ENCODE data around the gene PCF11.

Gene PCF11

GRCh38 chr11:83161610-83162199, 4.8 kb downstream of the PCF11 start:
- Histone ChIP-seq H3K27ac (ENCODE audit: low read depth in 2 of 2, low read length in 2 of 2) (no peak overlapping the region), H3K4me3 (ENCODE audit: low read length in 2 of 2) (peak overlapping the region in 1 of 2 donors; percentile 40), H3K27me3 (ENCODE audit: control insufficient read depth in 2 of 2, insufficient read depth in 2 of 2, low read length in 2 of 2) (no peaks in the 10 kb centered on the region), H3K9ac (ENCODE audit: low read depth in 1 of 2, low read length in 2 of 2) (peak overlapping the region in 1 of 2 donors; percentile 34), H3K4me1 (ENCODE audit: control insufficient read depth in 2 of 2, insufficient read depth in 2 of 2, low read length in 2 of 2) (peaks cover 20 to 22% of the 10 kb centered on the region in 2 donors), H3K36me3 (ENCODE audit: control insufficient read depth in 2 of 2, insufficient read depth in 2 of 2, low read length in 2 of 2) (peaks cover 28 to 34% of the 10 kb centered on the region in 2 donors), H3K9me3 (ENCODE audit: control insufficient read depth in 2 of 2, low read length in 2 of 2) (no peaks in the 10 kb centered on the region)

- no peak overlapping the region for H3K27ac ChIP-seq (ENCODE audit: low read depth in 2 of 2, low read length in 2 of 2)
- H3K36me3 ChIP-seq (ENCODE audit: control insufficient read depth in 2 of 2, insufficient read depth in 2 of 2, low read length in 2 of 2) = peaks cover 35 to 40% of the 10 kb centered on the region in 2 donors
- peak overlapping the region in 1 of 2 donors; percentile 15 for H3K4me3 ChIP-seq (ENCODE audit: low read length in 2 of 2)
- H3K9ac ChIP-seq (ENCODE audit: low read depth in 1 of 2, low read length in 2 of 2) = no peak overlapping the region
- H3K4me1 ChIP-seq (ENCODE audit: control insufficient read depth in 2 of 2, insufficient read depth in 2 of 2, low read length in 2 of 2) = peaks cover 20 to 22% of the 10 kb centered on the region in 2 donors
- H3K9me3 ChIP-seq (ENCODE audit: control insufficient read depth in 2 of 2, low read length in 2 of 2) = no peaks in the 10 kb centered on the region
- H3K27me3 ChIP-seq (ENCODE audit: control insufficient read depth in 2 of 2, insufficient read depth in 2 of 2, low read length in 2 of 2) = no peaks in the 10 kb centered on the region
Measured at GRCh38 chr11:83162377-83162776, 5.4 kb downstream of the PCF11 start.

GRCh38 chr11:83166193-83166866, 9.4 kb downstream of the PCF11 start:
- H3K9me3 ChIP-seq (ENCODE audit: control insufficient read depth in 2 of 2, low read length in 2 of 2) = no peaks in the 10 kb centered on the region
- no peak overlapping the region for H3K4me3 ChIP-seq (ENCODE audit: low read length in 2 of 2)
- peaks cover 64 to 65% of the 10 kb centered on the region in 2 donors for H3K36me3 ChIP-seq (ENCODE audit: control insufficient read depth in 2 of 2, insufficient read depth in 2 of 2, low read length in 2 of 2)
- no peaks in the 10 kb centered on the region for H3K27me3 ChIP-seq (ENCODE audit: control insufficient read depth in 2 of 2, insufficient read depth in 2 of 2, low read length in 2 of 2)
- H3K27ac ChIP-seq (ENCODE audit: low read depth in 2 of 2, low read length in 2 of 2) = no peak overlapping the region
- H3K4me1 ChIP-seq (ENCODE audit: control insufficient read depth in 2 of 2, insufficient read depth in 2 of 2, low read length in 2 of 2) = peaks cover 17 to 19% of the 10 kb centered on the region in 2 donors
- H3K9ac ChIP-seq (ENCODE audit: low read depth in 1 of 2, low read length in 2 of 2) = no peak overlapping the region

DNA sequence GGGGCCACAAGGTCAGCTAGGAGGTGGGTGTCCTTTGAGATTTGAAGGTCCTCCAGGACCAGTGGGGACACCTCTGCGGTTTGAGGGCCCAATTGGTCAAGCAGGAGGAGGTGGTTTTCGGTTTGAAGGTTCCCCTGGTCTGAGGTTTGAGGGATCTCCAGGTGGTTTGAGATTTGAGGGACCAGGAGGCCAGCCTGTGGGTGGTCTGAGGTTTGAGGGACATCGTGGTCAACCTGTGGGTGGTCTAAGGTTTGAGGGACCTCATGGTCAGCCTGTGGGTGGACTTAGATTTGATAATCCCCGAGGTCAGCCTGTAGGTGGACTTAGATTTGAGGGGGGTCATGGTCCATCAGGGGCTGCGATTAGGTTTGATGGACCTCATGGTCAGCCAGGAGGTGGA, 11.8 kb downstream of the PCF11 start:
- Histone ChIP-seq H3K36me3 (ENCODE audit: control insufficient read depth in 2 of 2, insufficient read depth in 2 of 2, low read length in 2 of 2) (peaks cover 72% of the 10 kb centered on the region in 2 donors), H3K4me1 (ENCODE audit: control insufficient read depth in 2 of 2, insufficient read depth in 2 of 2, low read length in 2 of 2) (peaks cover 22% of the 10 kb centered on the region in 2 donors), H3K9me3 (ENCODE audit: control insufficient read depth in 2 of 2, low read length in 2 of 2) (no peaks in the 10 kb centered on the region)

GRCh38 chr11:83170865-83171264, 13.9 kb downstream of the PCF11 start:
- peak overlapping the region; percentile 17 to 53 for H3K4me3 ChIP-seq (ENCODE audit: low read length in 2 of 2)
- H3K36me3 ChIP-seq (ENCODE audit: control insufficient read depth in 2 of 2, insufficient read depth in 2 of 2, low read length in 2 of 2) = peaks cover 64 to 65% of the 10 kb centered on the region in 2 donors
- H3K27ac ChIP-seq (ENCODE audit: low read depth in 2 of 2, low read length in 2 of 2) = no peak overlapping the region
- H3K27me3 ChIP-seq (ENCODE audit: control insufficient read depth in 2 of 2, insufficient read depth in 2 of 2, low read length in 2 of 2) = no peaks in the 10 kb centered on the region
- peaks cover 24 to 31% of the 10 kb centered on the region in 2 donors for H3K4me1 ChIP-seq (ENCODE audit: control insufficient read depth in 2 of 2, insufficient read depth in 2 of 2, low read length in 2 of 2)
- no peaks in the 10 kb centered on the region for H3K9me3 ChIP-seq (ENCODE audit: control insufficient read depth in 2 of 2, low read length in 2 of 2)
- H3K9ac ChIP-seq (ENCODE audit: low read depth in 1 of 2, low read length in 2 of 2) = no peak overlapping the region

More for the DNA sequence above, 11.8 kb downstream of the PCF11 start:
- Histone ChIP-seq H3K27me3 (ENCODE audit: control insufficient read depth in 2 of 2, insufficient read depth in 2 of 2, low read length in 2 of 2) (no peaks in the 10 kb centered on the region), H3K27ac (ENCODE audit: low read depth in 2 of 2, low read length in 2 of 2) (no peak overlapping the region), H3K4me3 (ENCODE audit: low read length in 2 of 2) (no peak overlapping the region), H3K9ac (ENCODE audit: low read depth in 1 of 2, low read length in 2 of 2) (no peak overlapping the region)

DNA sequence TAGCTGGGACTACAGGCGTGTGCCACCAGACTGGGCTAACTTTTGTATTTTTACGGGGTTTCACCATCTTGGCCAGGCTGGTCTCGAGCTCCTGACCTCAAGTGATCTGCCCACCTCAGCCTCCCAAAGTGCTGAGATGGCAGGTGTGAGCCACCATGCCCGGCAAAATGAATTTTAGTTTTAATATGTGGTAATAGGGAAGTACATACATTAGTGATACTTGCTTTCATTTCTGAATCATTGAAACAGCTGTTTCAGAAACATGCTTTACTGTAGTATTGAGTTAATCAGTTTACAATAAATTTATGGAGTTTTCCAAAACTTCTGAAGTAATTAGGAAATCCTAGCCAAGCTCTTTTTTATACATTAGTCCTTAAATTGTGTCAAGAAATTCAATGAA, 15.6 kb downstream of the PCF11 start:
- Histone ChIP-seq H3K9me3 (ENCODE audit: control insufficient read depth in 2 of 2, low read length in 2 of 2) (no peaks in the 10 kb centered on the region), H3K4me3 (ENCODE audit: low read length in 2 of 2) (no peak overlapping the region), H3K36me3 (ENCODE audit: control insufficient read depth in 2 of 2, insufficient read depth in 2 of 2, low read length in 2 of 2) (peaks cover 54 to 59% of the 10 kb centered on the region in 2 donors), H3K4me1 (ENCODE audit: control insufficient read depth in 2 of 2, insufficient read depth in 2 of 2, low read length in 2 of 2) (peaks cover 24 to 31% of the 10 kb centered on the region in 2 donors), H3K27ac (ENCODE audit: low read depth in 2 of 2, low read length in 2 of 2) (no peak overlapping the region), H3K9ac (ENCODE audit: low read depth in 1 of 2, low read length in 2 of 2) (no peak overlapping the region), H3K27me3 (ENCODE audit: control insufficient read depth in 2 of 2, insufficient read depth in 2 of 2, low read length in 2 of 2) (no peaks in the 10 kb centered on the region)

DNA sequence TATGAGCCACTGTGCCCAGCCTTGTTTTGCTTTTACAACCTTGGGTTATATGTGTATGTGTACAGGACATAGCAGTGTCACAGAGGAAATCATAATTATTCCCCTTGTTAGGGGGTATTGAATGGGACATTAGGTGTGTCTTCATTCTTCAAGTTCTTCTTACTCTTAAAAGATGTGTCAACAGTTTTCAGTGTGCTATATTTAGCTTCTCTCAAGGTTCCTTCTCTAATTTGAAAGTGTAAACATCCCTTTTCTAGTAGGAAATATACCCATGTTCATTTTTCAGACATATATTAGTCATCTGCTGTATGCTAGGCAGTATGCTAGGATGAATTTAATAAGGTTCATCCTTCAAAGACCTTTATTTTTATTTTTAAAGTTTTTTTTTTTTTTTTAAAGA, 17.1 kb downstream of the PCF11 start:
- Histone ChIP-seq H3K4me1 (ENCODE audit: control insufficient read depth in 2 of 2, insufficient read depth in 2 of 2, low read length in 2 of 2) (peaks cover 24 to 31% of the 10 kb centered on the region in 2 donors), H3K27ac (ENCODE audit: low read depth in 2 of 2, low read length in 2 of 2) (no peak overlapping the region)

DNA sequence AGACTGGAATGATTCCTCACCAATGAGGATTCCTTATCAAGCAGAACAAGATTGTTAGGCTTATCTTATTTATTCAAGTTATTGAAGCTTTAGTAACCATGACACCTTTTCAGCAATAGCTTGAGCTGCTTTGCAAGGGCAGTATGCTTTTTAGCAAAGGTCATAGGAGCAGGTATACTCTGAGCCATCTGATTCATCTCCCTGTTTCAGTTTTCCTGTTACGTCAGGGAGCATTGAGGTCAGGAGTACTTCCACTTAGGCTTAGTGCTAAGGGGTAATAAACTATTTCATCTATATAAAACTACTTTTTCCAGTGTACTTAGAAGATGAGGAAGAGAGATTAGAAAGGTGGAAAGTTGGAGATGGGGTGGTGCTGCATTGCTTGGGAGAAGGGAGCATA, 18.9 kb downstream of the PCF11 start:
- Histone ChIP-seq H3K27ac (ENCODE audit: low read depth in 2 of 2, low read length in 2 of 2) (peak overlapping the region in 1 of 2 donors; percentile 44), H3K9me3 (ENCODE audit: control insufficient read depth in 2 of 2, low read length in 2 of 2) (no peaks in the 10 kb centered on the region), H3K27me3 (ENCODE audit: control insufficient read depth in 2 of 2, insufficient read depth in 2 of 2, low read length in 2 of 2) (no peaks in the 10 kb centered on the region), H3K4me3 (ENCODE audit: low read length in 2 of 2) (no peak overlapping the region), H3K9ac (ENCODE audit: low read depth in 1 of 2, low read length in 2 of 2) (no peak overlapping the region), H3K4me1 (ENCODE audit: control insufficient read depth in 2 of 2, insufficient read depth in 2 of 2, low read length in 2 of 2) (peaks cover 14 to 23% of the 10 kb centered on the region in 2 donors), H3K36me3 (ENCODE audit: control insufficient read depth in 2 of 2, insufficient read depth in 2 of 2, low read length in 2 of 2) (peaks cover 46 to 56% of the 10 kb centered on the region in 2 donors)

More for the DNA sequence above, 17.1 kb downstream of the PCF11 start:
- Histone ChIP-seq H3K9ac (ENCODE audit: low read depth in 1 of 2, low read length in 2 of 2) (no peak overlapping the region), H3K27me3 (ENCODE audit: control insufficient read depth in 2 of 2, insufficient read depth in 2 of 2, low read length in 2 of 2) (no peaks in the 10 kb centered on the region), H3K36me3 (ENCODE audit: control insufficient read depth in 2 of 2, insufficient read depth in 2 of 2, low read length in 2 of 2) (peaks cover 50 to 53% of the 10 kb centered on the region in 2 donors), H3K4me3 (ENCODE audit: low read length in 2 of 2) (no peak overlapping the region), H3K9me3 (ENCODE audit: control insufficient read depth in 2 of 2, low read length in 2 of 2) (no peaks in the 10 kb centered on the region)

GRCh38 chr11:83181815-83182214, 24.9 kb downstream of the PCF11 start:
- H3K9me3 ChIP-seq (ENCODE audit: control insufficient read depth in 2 of 2, low read length in 2 of 2) = no peaks in the 10 kb centered on the region
- H3K27ac ChIP-seq (ENCODE audit: low read depth in 2 of 2, low read length in 2 of 2) = no peak overlapping the region
- H3K4me1 ChIP-seq (ENCODE audit: control insufficient read depth in 2 of 2, insufficient read depth in 2 of 2, low read length in 2 of 2) = no peaks in the 10 kb centered on the region
- peaks cover 55 to 74% of the 10 kb centered on the region in 2 donors for H3K36me3 ChIP-seq (ENCODE audit: control insufficient read depth in 2 of 2, insufficient read depth in 2 of 2, low read length in 2 of 2)
- no peaks in the 10 kb centered on the region for H3K27me3 ChIP-seq (ENCODE audit: control insufficient read depth in 2 of 2, insufficient read depth in 2 of 2, low read length in 2 of 2)
- no peak overlapping the region for H3K4me3 ChIP-seq (ENCODE audit: low read length in 2 of 2)
- H3K9ac ChIP-seq (ENCODE audit: low read depth in 1 of 2, low read length in 2 of 2) = no peak overlapping the region

DNA sequence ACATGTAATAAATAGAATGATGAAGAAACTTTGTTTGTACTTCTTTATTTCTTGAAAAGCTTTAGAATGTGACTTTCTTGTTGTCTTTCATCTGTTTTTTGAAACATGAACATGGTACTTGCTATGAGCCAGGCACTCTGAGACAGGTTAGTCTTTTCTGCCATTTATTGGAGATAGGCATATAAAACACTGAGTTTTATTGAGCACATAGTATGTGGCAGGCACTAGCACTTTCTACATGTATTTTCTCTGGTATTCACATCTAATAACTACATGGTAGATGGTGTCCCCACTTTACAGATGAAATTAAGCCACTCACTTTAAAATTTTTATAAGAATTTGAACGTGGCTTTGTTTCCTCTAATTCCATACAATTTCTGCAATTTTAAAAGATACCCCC, 28.8 kb downstream of the PCF11 start:
- Histone ChIP-seq H3K4me3 (ENCODE audit: low read length in 2 of 2) (no peak overlapping the region), H3K9ac (ENCODE audit: low read depth in 1 of 2, low read length in 2 of 2) (no peak overlapping the region), H3K27me3 (ENCODE audit: control insufficient read depth in 2 of 2, insufficient read depth in 2 of 2, low read length in 2 of 2) (no peaks in the 10 kb centered on the region), H3K4me1 (ENCODE audit: control insufficient read depth in 2 of 2, insufficient read depth in 2 of 2, low read length in 2 of 2) (no peaks in the 10 kb centered on the region), H3K36me3 (ENCODE audit: control insufficient read depth in 2 of 2, insufficient read depth in 2 of 2, low read length in 2 of 2) (peaks cover 40 to 65% of the 10 kb centered on the region in 2 donors), H3K9me3 (ENCODE audit: control insufficient read depth in 2 of 2, low read length in 2 of 2) (no peaks in the 10 kb centered on the region), H3K27ac (ENCODE audit: low read depth in 2 of 2, low read length in 2 of 2) (no peak overlapping the region)
